Cardiac muscle cell (in vitro differentiated cells and primary cell): ENCODE measurements around the gene CD59. TPM values are rescaled to one million over a fixed set of nuclear protein-coding genes. Genes with fewer than 3 reads are reported as not detected.

Experiments used
- DNase-seq, 2 donors: peaks; one replicate each; pipeline versions ENCODE4 v3.0.0 to v3.0.0-alpha.2; 2010 to 2017; ENCODE audit warnings: low read depth in 1 of 2, low spot score in 1 of 2
- H3K27ac ChIP-seq: fragments of 200-600 bp; sonication (generic); 2 replicates; pipeline ENCODE4 v1.5.1; 2016
- H3K27me3 ChIP-seq: fragments of 200-600 bp; sonication (generic); 2 replicates; pipeline ENCODE4 v1.6.0; 2016; ENCODE audit warnings: control low read depth
- H3K36me3 ChIP-seq: fragments of 200-600 bp; sonication (generic); 2 replicates; pipeline ENCODE4 v1.5.1; 2016; ENCODE audit warnings: control low read depth
- H3K4me1 ChIP-seq: fragments of 200-600 bp; sonication (generic); 2 replicates; pipeline ENCODE4 v1.8.1; 2017; ENCODE audit warnings: low read depth, mild to moderate bottlenecking, mixed run types
- H3K4me3 ChIP-seq: fragments of 200-600 bp; sonication (generic); 2 replicates; pipeline ENCODE4 v1.5.1; 2016; ENCODE audit warnings: mild to moderate bottlenecking
- H3K9me3 ChIP-seq: fragments of 200-600 bp; sonication (generic); 2 replicates; pipeline ENCODE4 v1.5.1; 2017; ENCODE audit warnings: low read depth, mild to moderate bottlenecking, control low read depth
- CTCF ChIP-seq: IDR thresholded peaks from 2 replicates; pipeline ENCODE4 v1.5.1; 2012; ENCODE audit warnings: low read depth, mild to moderate bottlenecking, low read length
- polyA plus RNA-seq: library from polyadenylated mRNA; unstranded; fragments of >200 nt; fragmentation: Nextera tagmentation; extraction: Ambion mirVana; gene quantifications from 2 replicates; pipeline ENCODE4 v1.2.1, GENCODE V29; 2016
- total RNA-seq: library from RNA; depleted of rRNA; stranded (reverse); fragments of >200 nt; gene quantifications from 2 replicates; pipeline ENCODE4 v1.2.3, GENCODE V29; 2016

CD59 gene
- total and polyA plus RNA-seq, 2 experiments from 2014 or later: 60.6 to 108 TPM

- Histone ChIP-seq H3K36me3 (peaks cover 8% of the 10 kb centered on the region), H3K4me3 (no peak overlapping the region), H3K27me3 (no peaks in the 10 kb centered on the region), H3K27ac (peak overlapping the region; percentile 86), H3K9me3 (no peaks in the 10 kb centered on the region), H3K4me1 (peaks cover 15% of the 10 kb centered on the region)
- peak in 1 of 2 donors; percentile 88 for DNase-seq
- TF ChIP-seq CTCF: no peak
Measured at GRCh38 chr11:33724644-33725035, 11.6 kb downstream of the CD59 start.

- Histone ChIP-seq H3K27me3 (no peaks in the 10 kb centered on the region), H3K4me1 (peaks cover 15% of the 10 kb centered on the region), H3K27ac (no peak overlapping the region), H3K9me3 (no peaks in the 10 kb centered on the region), H3K4me3 (no peak overlapping the region), H3K36me3 (peaks cover 8% of the 10 kb centered on the region)
- DNase-seq: peak in 1 of 2 donors; percentile 87
- no peak for TF ChIP-seq CTCF
Measured at GRCh38 chr11:33723238-33723881, 12.9 kb downstream of the CD59 start.

GRCh38 chr11:33722590-33723234 lies 13.5 kb downstream of the CD59 start:
- Histone ChIP-seq H3K27ac (no peak overlapping the region), H3K27me3 (no peaks in the 10 kb centered on the region), H3K36me3 (peaks cover 8% of the 10 kb centered on the region), H3K4me1 (peaks cover 15% of the 10 kb centered on the region), H3K9me3 (no peaks in the 10 kb centered on the region), H3K4me3 (no peak overlapping the region)
- DNase-seq: peak in 1 of 2 donors; percentile 32
- no peak for TF ChIP-seq CTCF

GRCh38 chr11:33721984-33722383 lies 14.2 kb downstream of the CD59 start:
- no peaks in the 10 kb centered on the region for H3K9me3 ChIP-seq
- peaks cover 15% of the 10 kb centered on the region for H3K4me1 ChIP-seq
- H3K27me3 ChIP-seq: no peaks in the 10 kb centered on the region
- H3K36me3 ChIP-seq: peaks cover 10% of the 10 kb centered on the region
- no peak for DNase-seq
- no peak for TF ChIP-seq CTCF
- no peak overlapping the region for H3K4me3 ChIP-seq
- no peak overlapping the region for H3K27ac ChIP-seq

- no peak for TF ChIP-seq CTCF
- Histone ChIP-seq H3K9me3 (no peaks in the 10 kb centered on the region), H3K27me3 (no peaks in the 10 kb centered on the region), H3K4me3 (no peak overlapping the region), H3K27ac (no peak overlapping the region), H3K4me1 (peaks cover 15% of the 10 kb centered on the region), H3K36me3 (peaks cover 12% of the 10 kb centered on the region)
- DNase-seq: peak in 1 of 2 donors; percentile 43
Measured at GRCh38 chr11:33721426-33721825, 14.8 kb downstream of the CD59 start.
